HepG2 (cell line): ENCODE measurements around the gene TEAD1. TPM values are rescaled to one million over a fixed set of nuclear protein-coding genes. Genes with fewer than 3 reads are reported as not detected.

Experiments used
- ATAC-seq: fragments of 200-7000 bp; cut with Tn5 transposase; 3 replicates; pipeline ENCODE4 v1.9.1; 2020; ENCODE audit warnings: mild to moderate bottlenecking, moderate library complexity
- BruUV-seq: library from RNA; stranded (reverse); fragments of 400-500 nt; replicated peaks from 2 replicates; lab custom pipeline; 2021; lab: Mats Ljungman, UMichigan
- CTCF ChIA-PET: fragments of 300-600 bp; formaldehyde crosslinking; extraction: SDS; loops from one replicate; lab custom pipeline; 2021; ENCODE audit warnings: low total read pairs, inconsistent platforms, low intra/inter-chr PET ratio; lab: Yijun Ruan, JAX
- POLR2A ChIA-PET: fragments of 350-600 bp; sonication (Branson Sonifier 250); formaldehyde crosslinking; loops from one replicate; lab custom pipeline; 2020; ENCODE audit warnings: antibody characterized with exemption, inconsistent platforms; lab: Yijun Ruan, JAX
- DNase-seq: peaks from one replicate; pipeline ENCODE4 v3.0.0-alpha.2; 2015; ENCODE audit warnings: low spot score
- FAIRE-seq: peaks from 3 replicates; lab custom pipeline; 2011; peaks lifted over from hg19 to GRCh38; lab: Jason Lieb, UNC
- H2AFZ ChIP-seq: one replicate; pipeline ENCODE4 v1.6.1; 2011; ENCODE audit warnings: low read length, inconsistent platforms
- H3K27ac ChIP-seq: fragments of 300-600 bp; 3 replicates; pipeline ENCODE4 v1.8.0; 2011; ENCODE audit warnings: mixed run types, mild to moderate bottlenecking, mixed read lengths, low read length, inconsistent platforms; ENCODE audit not compliant: insufficient read depth; ENCODE audit errors: extremely low read length
- H3K27me3 ChIP-seq, 2 experiments: fragments of 200-600 bp in 1 of 2; 2 replicates in 1 of 2; 3 replicates in 1 of 2; pipeline versions ENCODE4 v1.6.0 to v1.8.0; 2011; ENCODE audit warnings: low read length in 2 of 2, mild to moderate bottlenecking in 2 of 2, moderate library complexity in 2 of 2, inconsistent platforms in 1 of 2; ENCODE audit not compliant: insufficient read depth in 2 of 2, control insufficient read depth in 1 of 2
- H3K36me3 ChIP-seq, 2 experiments: fragments of 200-600 bp in 1 of 2; replicated peaks in 1 of 2; 2 replicates in 1 of 2; 3 replicates in 1 of 2; pipeline versions ENCODE4 v1.5.1 to v1.8.0; 2011; ENCODE audit warnings: low read length in 2 of 2, inconsistent platforms in 1 of 2; ENCODE audit not compliant: insufficient read depth in 2 of 2, control insufficient read depth in 1 of 2
- H3K4me1 ChIP-seq: 2 replicates; pipeline ENCODE4 v1.5.1; 2012; ENCODE audit warnings: low read length, inconsistent platforms; ENCODE audit not compliant: insufficient read depth
- H3K4me2 ChIP-seq: 2 replicates; pipeline ENCODE4 v1.6.0; 2011; ENCODE audit warnings: low read depth, low read length, inconsistent platforms
- H3K4me3 ChIP-seq, 3 experiments: fragments of 200-600 bp in 1 of 3; sonication (generic), shearing (Covaris generic) in 1 of 3; replicated peaks in 1 of 3; 2 replicates each; pipeline ENCODE4 v1.5.1; 2011 to 2016; ENCODE audit warnings: low read length in 3 of 3, inconsistent platforms in 2 of 3, low read depth in 2 of 3, mild to moderate bottlenecking in 2 of 3, control low read depth in 1 of 3, mixed read lengths in 1 of 3; ENCODE audit not compliant: insufficient read depth in 1 of 3
- H3K79me2 ChIP-seq: one replicate; pipeline ENCODE4 v1.6.1; 2011; ENCODE audit warnings: low read length, inconsistent platforms; ENCODE audit not compliant: insufficient read depth
- H3K9ac ChIP-seq: 2 replicates; pipeline ENCODE4 v1.6.0; 2011; ENCODE audit warnings: mild to moderate bottlenecking, low read depth, low read length, inconsistent platforms; ENCODE audit not compliant: insufficient read depth
- H3K9me3 ChIP-seq: 2 replicates; pipeline ENCODE4 v1.5.1; 2012; ENCODE audit warnings: mild to moderate bottlenecking, low read length
- H4K20me1 ChIP-seq: 2 replicates; pipeline ENCODE4 v1.6.0; 2011; ENCODE audit warnings: inconsistent platforms, mild to moderate bottlenecking, low read length, moderate library complexity; ENCODE audit not compliant: insufficient read depth
- DRAP1 ChIP-seq: IDR thresholded peaks from 2 replicates; pipeline ENCODE4 v1.6.1; 2016; ENCODE audit warnings: missing genetic modification reagents, missing compliant biosample characterization
- EHMT2 ChIP-seq: fragments of 200-600 bp; sonication (generic); IDR thresholded peaks from 2 replicates; pipeline ENCODE4 v1.7.0; 2017; ENCODE audit warnings: antibody characterized with exemption, low read depth, low read length, borderline replicate concordance
- FLYWCH1 ChIP-seq: sonication (generic); formaldehyde crosslinking; IDR thresholded peaks from 2 replicates; pipeline ENCODE4 v1.8.1; 2023; ENCODE audit warnings: mild to moderate bottlenecking, missing genetic modification reagents
- MED13 ChIP-seq: sonication (generic); formaldehyde crosslinking; IDR thresholded peaks from 2 replicates; pipeline ENCODE4 v1.5.0; 2020; ENCODE audit warnings: missing genetic modification reagents
- NFIB ChIP-seq: sonication (generic); formaldehyde crosslinking; IDR thresholded peaks from 2 replicates; pipeline ENCODE4 v1.9.0; 2021; ENCODE audit warnings: missing genetic modification reagents, mild to moderate bottlenecking, borderline replicate concordance
- POLR2G ChIP-seq: fragments of 200-400 bp; formaldehyde crosslinking; IDR thresholded peaks from 2 replicates; pipeline ENCODE4 v1.6.1; 2018; ENCODE audit warnings: mild to moderate bottlenecking, low read depth, low read length, moderate library complexity
- STAG1 ChIP-seq: sonication (generic); formaldehyde crosslinking; IDR thresholded peaks from 2 replicates; pipeline ENCODE4 v1.4.0; 2020; ENCODE audit warnings: missing genetic modification reagents
- THRA ChIP-seq: sonication (generic); formaldehyde crosslinking; IDR thresholded peaks from 2 replicates; pipeline ENCODE4 v1.4.0; 2020; ENCODE audit warnings: missing genetic modification reagents, borderline replicate concordance
- ZBTB7B ChIP-seq: sonication (generic); formaldehyde crosslinking; IDR thresholded peaks from 2 replicates; pipeline ENCODE4 v1.4.0; 2020; ENCODE audit warnings: missing genetic modification reagents
- ZFP36L2 ChIP-seq: sonication (generic); formaldehyde crosslinking; IDR thresholded peaks from 2 replicates; pipeline ENCODE4 v1.4.0; 2020; ENCODE audit warnings: missing genetic modification reagents
- ZFP91 ChIP-seq: sonication (generic); formaldehyde crosslinking; IDR thresholded peaks from 2 replicates; pipeline ENCODE4 v1.9.0; 2022; ENCODE audit warnings: missing genetic modification reagents, mild to moderate bottlenecking, borderline replicate concordance
- ZFY ChIP-seq: sonication (generic); formaldehyde crosslinking; IDR thresholded peaks from 2 replicates; pipeline ENCODE4 v1.4.0; 2020; ENCODE audit warnings: missing genetic modification reagents
- ZKSCAN5 ChIP-seq: sonication (generic); formaldehyde crosslinking; IDR thresholded peaks from 2 replicates; pipeline ENCODE4 v1.5.1; 2020; ENCODE audit warnings: mild to moderate bottlenecking, missing genetic modification reagents
- ZNF460 ChIP-seq: sonication (generic); formaldehyde crosslinking; IDR thresholded peaks from 2 replicates; pipeline ENCODE4 v1.5.1; 2020; ENCODE audit warnings: missing genetic modification reagents, mild to moderate bottlenecking, borderline replicate concordance
- ZNF512B ChIP-seq: sonication (generic); formaldehyde crosslinking; IDR thresholded peaks from 2 replicates; pipeline ENCODE4 v1.5.1; 2020; ENCODE audit warnings: missing genetic modification reagents, mild to moderate bottlenecking, borderline replicate concordance
- ZNF605 ChIP-seq: sonication (generic); formaldehyde crosslinking; IDR thresholded peaks from 2 replicates; pipeline ENCODE4 v1.8.0; 2022; ENCODE audit warnings: mild to moderate bottlenecking, missing genetic modification reagents
- ZNF703 ChIP-seq: sonication (generic); formaldehyde crosslinking; IDR thresholded peaks from 2 replicates; pipeline ENCODE4 v1.5.1; 2020; ENCODE audit warnings: missing genetic modification reagents, mild to moderate bottlenecking, moderate library complexity, borderline replicate concordance
- ZNF747 ChIP-seq: sonication (generic); formaldehyde crosslinking; IDR thresholded peaks from 2 replicates; pipeline ENCODE4 v1.8.1; 2023; ENCODE audit warnings: missing genetic modification reagents, mild to moderate bottlenecking, borderline replicate concordance
- WGBS: methylation state at CpG from one replicate; pipeline ENCODE4 v1.1.6; 2017; ENCODE audit warnings: low lambda C conversion rate; 5-methylcytosine and 5-hydroxymethylcytosine counted together
- in situ Hi-C: cut with HindIII; loops from 2 replicates; pipeline ENCODE4 v1.10.0; 2017; ENCODE audit warnings: low pct_unique_long_range_greater_than_20kb; ENCODE audit not compliant: extremely low pct_ligation_motif_present
- intact Hi-C: fragments of 100-400 bp; cut with micrococcal nuclease; formaldehyde crosslinking; loops from one replicate; pipeline ENCODE4 v1.10.0; 2022; ENCODE audit not compliant: unreplicated experiment
- polyA plus RNA-seq, 8 experiments: library from polyadenylated mRNA; depleted of rRNA in 3 of 8; stranded (reverse) in 7 of 8; unstranded in 1 of 8; fragments of >200 nt; fragmentation: Illumina TruSeq in 4 of 8; extraction: Trizol in 4 of 8; gene quantifications; 2 replicates each; pipeline versions ENCODE4 v1.2.1 to v1.2.3, GENCODE V29; 2011 to 2016; ENCODE audit warnings: low read depth in 4 of 8, missing spikeins in 1 of 8, mixed read lengths in 1 of 8; ENCODE audit not compliant: insufficient read depth in 1 of 8
- total RNA-seq, 5 experiments: library from RNA; depleted of rRNA; stranded (reverse); fragments of >200 nt; fragmentation: Illumina TruSeq; extraction: Trizol; gene quantifications; 2 replicates each; pipeline ENCODE4 v1.2.3, GENCODE V29; 2016; ENCODE audit warnings: low read depth in 1 of 5

Gene TEAD1
- total and polyA plus RNA-seq, 2 of the 13 experiments (the other 11 are each of a cell fraction or from before 2014, with no cell fraction given), result 20.1 to 30.5 TPM

- peak; percentile 80 for FAIRE-seq
- TF ChIP-seq ZNF747 (CRISPR knock-in tag) (no peak), DRAP1 (CRISPR knock-in tag) (no peak), ZNF460 (no peak), ZNF605 (CRISPR knock-in tag) (no peak), STAG1 (CRISPR knock-in tag) (peak; percentile 44; the same call in 1 of the 2 replicates), ZFP91 (no peak), EHMT2 (no peak), ZFY (CRISPR knock-in tag) (no peak), MED13 (CRISPR knock-in tag) (no peak), FLYWCH1 (no peak), THRA (CRISPR knock-in tag) (0 out of 2 replicates have a peak, but pooled peaks have one; percentile 33), POLR2G (peak; percentile 42; the same call in 1 of the 2 replicates), NFIB (CRISPR knock-in tag) (no peak), ZNF512B (CRISPR knock-in tag) (no peak), ZKSCAN5 (no peak), ZBTB7B (CRISPR knock-in tag) (no peak), ZFP36L2 (CRISPR knock-in tag) (no peak), ZNF703 (CRISPR knock-in tag) (no peak)
These were observed 150.2 kb downstream of the TEAD1 start for GRCh38 chr11:12824281-12825041.

More at GRCh38 chr11:12824281-12825041, 150.2 kb downstream of the TEAD1 start:
- in situ Hi-C loops, result no loop called here
- no TSS peak for BruUV-seq
- DNase-seq (peak; percentile 86), ATAC-seq (peak; percentile 84)
- peak overlapping the region in 2 of 3 experiments; percentile 41 to 50; a peak in 4 of 6 replicates for H3K4me3 ChIP-seq
- POLR2A ChIA-PET, result interaction anchor here (1.1 to 3.1 kb wide), 4 partner anchors 19 to 25 kb away, joined by 4 to 22 read pairs (median 6); no protein-coding TSS in a partner anchor
- no peaks in the 10 kb centered on the region for H3K9me3 ChIP-seq
- intact Hi-C loops, result loop anchor here (5.0 to 10.0 kb wide), 3 partner anchors 60 to 230 kb away; no protein-coding TSS in a partner anchor
- H3K4me2 ChIP-seq, result peak overlapping the region; percentile 82
- no peaks in the 10 kb centered on the region for H4K20me1 ChIP-seq
- no peak overlapping the region for H2AFZ ChIP-seq
- peaks cover 74% of the 10 kb centered on the region for H3K4me1 ChIP-seq
- peak overlapping the region; percentile 83 for H3K27ac ChIP-seq
- H3K9ac ChIP-seq, result peak overlapping the region; percentile 60
- CTCF ChIA-PET, result no interaction called here
- no peaks in the 10 kb centered on the region for H3K27me3 ChIP-seq
- peaks cover 21% of the 10 kb centered on the region for H3K79me2 ChIP-seq
- WGBS, result 7% methylated on average over 9 of the region's 10 CpGs
- H3K36me3 ChIP-seq, result peaks cover 0 to 2% of the 10 kb centered on the region in 2 experiments; a peak in 1 of 5 replicates
